22Rv1 (cell line): ENCODE measurements around the gene SMC6.

Source experiments
- ZFX ChIP-seq: fragments of 450-650 bp; IDR thresholded peaks from 2 replicates; pipeline ENCODE4 v1.6.1; 2017; ENCODE audit warnings: antibody characterized with exemption, borderline replicate concordance
- TF ChIP-seq, protein P1 (sequence below): fragments of 450-650 bp; IDR thresholded peaks from 2 replicates; pipeline ENCODE4 v1.5.1; 2017; ENCODE audit warnings: mild to moderate bottlenecking

DNA sequence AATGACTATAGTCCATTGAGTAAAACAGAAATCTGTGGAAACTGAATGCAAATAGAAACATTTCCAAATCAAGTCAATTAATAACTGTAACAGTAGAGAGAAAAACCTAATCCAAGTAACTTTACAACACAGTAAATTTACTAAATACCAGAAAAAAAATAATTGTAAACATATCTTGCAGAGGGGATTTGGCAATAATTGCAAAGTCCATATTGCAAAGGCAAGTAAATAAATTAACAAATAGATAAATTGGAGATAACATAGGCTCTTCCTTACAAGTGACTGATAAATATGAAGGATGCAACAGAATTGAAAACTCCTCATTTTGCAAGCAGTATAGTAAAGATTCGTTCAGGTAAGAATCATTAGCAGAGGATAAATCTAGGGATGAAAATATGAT lies 65.0 kb downstream of the SMC6 start:
- TF ChIP-seq, protein P1, sequence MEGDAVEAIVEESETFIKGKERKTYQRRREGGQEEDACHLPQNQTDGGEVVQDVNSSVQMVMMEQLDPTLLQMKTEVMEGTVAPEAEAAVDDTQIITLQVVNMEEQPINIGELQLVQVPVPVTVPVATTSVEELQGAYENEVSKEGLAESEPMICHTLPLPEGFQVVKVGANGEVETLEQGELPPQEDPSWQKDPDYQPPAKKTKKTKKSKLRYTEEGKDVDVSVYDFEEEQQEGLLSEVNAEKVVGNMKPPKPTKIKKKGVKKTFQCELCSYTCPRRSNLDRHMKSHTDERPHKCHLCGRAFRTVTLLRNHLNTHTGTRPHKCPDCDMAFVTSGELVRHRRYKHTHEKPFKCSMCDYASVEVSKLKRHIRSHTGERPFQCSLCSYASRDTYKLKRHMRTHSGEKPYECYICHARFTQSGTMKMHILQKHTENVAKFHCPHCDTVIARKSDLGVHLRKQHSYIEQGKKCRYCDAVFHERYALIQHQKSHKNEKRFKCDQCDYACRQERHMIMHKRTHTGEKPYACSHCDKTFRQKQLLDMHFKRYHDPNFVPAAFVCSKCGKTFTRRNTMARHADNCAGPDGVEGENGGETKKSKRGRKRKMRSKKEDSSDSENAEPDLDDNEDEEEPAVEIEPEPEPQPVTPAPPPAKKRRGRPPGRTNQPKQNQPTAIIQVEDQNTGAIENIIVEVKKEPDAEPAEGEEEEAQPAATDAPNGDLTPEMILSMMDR, result no peak
- no peak for TF ChIP-seq ZFX
